HPDE6-E6E7 (cell line): Measurements from ENCODE around the gene SLC1A2.

Experiments
- DNase-seq: peaks from one replicate; pipeline ENCODE4 v3.0.0; 2011; ENCODE audit warnings: missing footprints; ENCODE audit errors: extremely low spot score

Gene SLC1A2

DNA sequence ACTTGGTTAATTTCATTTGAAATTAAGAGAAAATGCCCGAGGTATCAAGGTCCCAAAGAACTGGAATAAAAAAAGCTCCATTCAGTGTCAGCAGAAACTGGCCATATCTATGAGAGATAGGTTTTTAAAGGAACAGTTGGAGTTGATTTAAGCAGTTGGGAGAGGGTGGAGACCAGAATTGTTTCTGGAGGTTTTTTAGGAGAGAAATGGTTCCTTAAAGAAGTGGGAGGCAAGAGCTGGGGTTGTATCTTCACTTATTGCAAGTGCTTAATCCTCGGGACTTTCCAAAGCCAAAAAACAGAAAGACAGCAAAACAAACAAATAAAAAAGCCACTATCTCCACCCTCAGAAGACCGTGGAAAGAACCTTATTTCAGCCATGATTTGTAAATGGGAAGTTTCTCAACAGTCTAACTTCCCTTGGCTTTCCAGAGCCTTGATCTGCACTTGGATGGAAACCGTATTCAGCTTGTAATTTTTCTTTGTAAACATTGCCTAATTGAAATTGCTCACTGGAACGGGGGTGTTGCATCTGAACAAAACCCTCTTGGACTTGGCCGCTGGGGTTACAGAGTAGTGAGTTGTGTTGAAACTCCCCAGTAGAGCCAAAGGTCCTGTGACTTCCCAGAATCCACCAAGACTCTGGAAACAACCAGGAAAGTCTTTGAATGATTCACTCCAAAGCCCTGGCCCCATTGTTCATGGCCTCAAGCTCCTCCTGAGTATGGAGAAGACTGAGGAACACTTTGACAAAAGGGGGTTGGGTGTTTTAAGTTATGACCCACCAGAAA lies 115.6 kb downstream of the SLC1A2 start:
- no peak for DNase-seq

DNA sequence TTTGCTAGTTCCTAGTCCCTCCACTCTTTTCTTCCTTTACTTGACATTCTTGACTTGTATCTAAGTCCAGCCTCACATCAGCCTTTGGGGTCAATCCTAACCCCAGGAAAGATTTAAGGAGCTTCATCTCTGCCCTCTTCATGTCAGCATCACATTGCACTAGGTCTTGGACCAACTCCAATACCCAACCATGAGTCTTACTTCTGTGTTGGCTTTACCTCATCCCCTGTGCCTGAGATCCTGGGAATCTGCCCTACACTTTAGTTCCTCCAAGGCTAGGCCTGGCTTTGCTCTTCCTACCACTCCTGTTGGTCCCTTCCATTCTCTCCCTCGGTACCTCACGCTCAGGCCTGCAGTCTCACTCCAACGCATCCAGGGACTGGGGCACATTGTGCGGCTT lies 117.0 kb downstream of the SLC1A2 start:
- DNase-seq = no peak

GRCh38 chr11:35298369-35298768 lies 121.0 kb downstream of the SLC1A2 start:
- DNase-seq = no peak

- no peak for DNase-seq
Observed at GRCh38 chr11:35295751-35296150, 123.6 kb downstream of the SLC1A2 start.

- DNase-seq = no peak
Observed at GRCh38 chr11:35293699-35294098, 125.7 kb downstream of the SLC1A2 start.

DNA sequence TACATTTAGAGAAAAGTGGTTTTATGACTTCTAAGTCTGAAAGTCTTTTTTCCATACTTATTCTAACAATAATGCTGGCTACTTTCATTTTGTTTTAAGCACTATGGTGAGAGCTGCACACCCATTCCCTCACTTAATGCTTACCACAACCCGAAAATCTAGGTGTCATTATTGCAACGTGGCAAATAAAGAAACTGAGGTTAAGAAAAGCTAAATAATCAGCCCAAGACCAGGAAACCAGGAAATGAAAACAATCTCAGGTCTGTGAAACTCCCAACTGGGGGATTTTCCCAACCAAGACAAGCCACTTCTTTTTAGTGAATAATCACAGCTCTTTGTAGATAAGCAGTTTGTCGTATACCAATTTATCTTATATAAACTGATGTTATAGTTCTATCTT lies 126.3 kb downstream of the SLC1A2 start:
- DNase-seq = no peak

DNA sequence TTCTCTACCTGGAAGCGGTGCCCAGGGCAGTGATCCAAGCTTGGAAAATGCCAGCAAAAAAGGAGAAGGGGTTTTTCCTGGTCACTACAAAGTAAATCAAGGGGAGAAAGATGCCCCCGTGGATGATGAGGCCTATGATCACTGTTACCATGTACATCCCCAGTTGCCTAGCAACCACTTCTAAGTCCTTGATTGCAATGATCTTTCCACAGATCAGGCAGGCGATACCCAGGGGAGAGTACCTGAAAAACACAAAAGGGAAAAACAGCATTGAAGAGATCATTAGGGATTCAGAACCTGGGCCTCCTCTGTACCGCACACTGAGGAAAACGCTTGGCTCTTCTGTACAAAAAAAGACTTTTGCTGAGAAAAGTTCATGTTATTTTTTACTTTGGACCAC lies 127.1 kb downstream of the SLC1A2 start:
- no peak for DNase-seq

DNA sequence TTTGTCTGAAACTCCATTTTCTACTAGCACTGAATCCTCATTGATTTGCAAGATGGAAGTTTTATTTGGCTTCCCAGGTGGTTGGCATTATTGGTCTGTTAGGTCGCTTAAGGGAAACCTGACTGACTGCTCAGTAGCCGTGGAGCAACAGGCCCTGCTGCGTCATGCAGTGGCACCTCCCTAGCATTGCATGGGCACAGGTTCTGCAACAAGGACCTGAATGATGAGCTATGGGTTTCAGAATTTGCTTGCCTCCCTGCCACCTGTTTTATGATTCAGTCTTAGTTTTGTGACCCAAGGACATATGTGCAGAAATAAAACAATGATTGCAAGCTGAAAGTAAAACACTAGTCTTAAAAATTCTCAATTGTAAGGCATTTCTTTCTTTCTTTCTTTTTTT lies 128.5 kb downstream of the SLC1A2 start:
- DNase-seq = no peak

DNA sequence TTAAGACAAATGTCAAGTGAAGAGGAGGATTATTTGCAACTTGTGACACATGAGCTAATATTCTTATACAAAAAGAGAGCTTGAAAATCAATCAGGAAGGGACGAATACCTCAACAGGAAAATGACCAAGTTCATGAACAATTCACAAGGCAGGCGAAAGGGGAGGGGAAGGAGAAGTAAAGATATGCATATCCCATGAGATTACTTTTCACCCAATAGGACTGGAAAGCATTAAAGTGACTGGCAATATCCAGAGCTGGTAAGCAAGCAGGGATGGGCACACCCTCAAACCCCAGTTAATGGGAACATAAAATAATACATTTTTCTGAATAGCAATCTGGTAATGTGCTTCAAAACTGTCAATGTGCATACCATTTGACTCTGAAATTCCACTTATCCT lies 129.5 kb downstream of the SLC1A2 start:
- DNase-seq = no peak

GRCh38 chr11:35288817-35289541 lies 130.4 kb downstream of the SLC1A2 start:
- no peak for DNase-seq

GRCh38 chr11:35288309-35288708 lies 131.0 kb downstream of the SLC1A2 start:
- DNase-seq = no peak

DNA sequence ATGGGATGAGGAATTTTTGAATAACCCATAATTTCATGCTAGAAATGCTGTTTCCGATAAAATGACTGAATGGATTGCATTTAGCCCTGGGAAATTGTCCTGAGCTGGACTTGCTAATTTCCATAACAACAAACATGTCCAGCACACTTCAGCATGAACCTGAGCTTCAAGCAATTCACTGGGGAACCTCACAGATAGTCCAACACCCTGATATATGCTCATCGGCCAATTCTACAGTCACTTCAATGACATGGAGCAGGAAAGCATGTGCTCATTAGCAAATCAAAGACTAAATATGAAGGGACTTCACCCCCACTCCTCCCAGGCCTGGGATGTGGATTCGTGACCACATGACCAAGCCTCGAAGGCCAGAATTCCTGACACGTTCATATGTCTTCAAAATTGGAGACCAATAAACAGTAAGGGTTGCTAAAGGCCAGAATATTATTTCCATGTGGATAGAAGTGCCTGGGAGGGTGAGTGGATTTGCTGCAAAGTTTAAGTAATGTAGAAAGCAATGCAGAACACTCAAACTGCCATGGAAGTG lies 131.9 kb downstream of the SLC1A2 start:
- DNase-seq = no peak

- no peak for DNase-seq
Observed at GRCh38 chr11:35286126-35286525, 133.2 kb downstream of the SLC1A2 start.

- no peak for DNase-seq
Observed at GRCh38 chr11:35285471-35285870, 133.9 kb downstream of the SLC1A2 start.

- DNase-seq = no peak
Observed at GRCh38 chr11:35282221-35282882, 137.0 kb downstream of the SLC1A2 start.

DNA sequence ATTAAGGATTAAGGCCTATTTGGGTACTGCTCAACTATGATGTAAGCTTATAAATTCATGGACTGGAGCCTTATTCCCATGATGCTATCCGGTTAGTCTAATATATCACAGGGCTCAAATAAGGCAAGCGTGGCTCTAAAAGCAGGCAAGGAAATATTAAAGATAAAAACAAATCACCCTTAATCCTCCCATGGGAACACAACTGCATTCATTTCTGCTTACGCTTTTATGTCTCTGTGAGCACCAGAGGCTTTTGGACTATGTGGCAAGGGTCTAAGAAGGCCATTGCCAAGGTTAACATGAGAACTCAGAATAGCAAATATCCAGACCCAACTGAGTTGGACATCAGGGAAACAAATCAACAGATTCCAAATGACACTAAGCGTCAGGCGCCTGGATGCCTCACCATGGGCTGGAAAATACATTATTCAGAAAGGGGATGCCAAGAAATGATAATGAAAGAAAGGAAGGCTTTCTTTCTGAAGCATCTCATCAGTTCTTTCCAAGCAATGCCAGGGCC lies 138.1 kb downstream of the SLC1A2 start:
- no peak for DNase-seq

DNA sequence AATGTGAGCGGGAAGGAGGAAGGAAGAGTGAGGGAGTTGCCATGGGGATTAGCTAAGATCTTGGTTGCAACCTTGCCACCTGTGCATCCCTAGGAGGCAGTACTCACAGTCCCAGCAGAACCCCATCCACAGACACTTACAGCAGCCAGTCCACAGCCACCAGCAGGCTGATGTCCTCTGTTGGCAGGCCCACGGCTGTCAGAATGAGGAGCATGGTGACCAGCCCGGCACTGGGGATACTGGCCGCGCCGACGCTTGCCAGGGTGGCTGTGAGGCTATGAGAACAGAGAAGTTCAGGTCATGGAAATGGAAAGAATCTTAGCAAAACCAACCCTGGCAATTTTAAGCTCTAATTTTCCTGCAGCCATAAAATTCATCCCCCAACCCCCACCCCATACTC lies 138.6 kb downstream of the SLC1A2 start:
- no peak for DNase-seq

DNA sequence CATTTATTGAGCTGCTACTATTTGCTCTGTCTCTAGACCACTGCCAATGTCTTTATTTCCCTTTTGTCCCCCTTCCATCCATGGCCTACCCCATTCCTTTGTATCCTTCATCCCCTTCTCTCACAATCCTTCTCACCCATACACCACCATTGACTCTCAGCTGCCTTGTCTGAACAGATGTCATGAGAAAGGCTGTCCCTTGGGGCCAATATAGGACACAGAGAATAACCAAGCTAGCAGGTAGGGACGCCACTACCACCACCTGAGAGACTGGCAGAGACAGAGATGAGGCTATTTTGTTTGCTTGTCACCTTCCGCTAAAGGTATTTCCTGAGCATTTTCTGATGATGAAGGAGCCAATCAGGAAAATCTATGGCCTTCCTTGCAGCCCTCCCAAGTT lies 141.5 kb downstream of the SLC1A2 start:
- no peak for DNase-seq

GRCh38 chr11:35276396-35277145 lies 142.8 kb downstream of the SLC1A2 start:
- DNase-seq = peak; percentile 95

GRCh38 chr11:35275786-35276170 lies 143.6 kb downstream of the SLC1A2 start:
- DNase-seq = no peak
